Measurements from ENCODE around the gene MAN2A2. TPM values are rescaled to one million over a fixed set of nuclear protein-coding genes. Genes with fewer than 3 reads are reported as not detected.
"Not testable (repeated sequence)": the region's sequence is repeated elsewhere in the genome, so short reads cannot be mapped to it uniquely, and the experiment has no call there.

The MAN2A2 gene
- total RNA-seq, 2 experiments from 2014 or later = 139 to 141 TPM

- intact Hi-C loops (cut with micrococcal nuclease) = loop anchor here (1.0 to 2.0 kb wide), 6 partner anchors 10 to 187 kb away; partner anchors contain the start of genes BLM and MAN2A2
- H3K27ac Mint-ChIP-seq = peak overlapping the region; percentile 99
Measured at GRCh38 chr15:90873488-90873997, 29.6 kb upstream of the MAN2A2 start.

GRCh38 chr15:90873998-90874605, 29.0 kb upstream of the MAN2A2 start:
- intact Hi-C loops (cut with micrococcal nuclease) = loop anchor here (1.0 to 2.0 kb wide), 6 partner anchors 9 to 188 kb away; partner anchors contain the start of genes BLM and MAN2A2
- H3K4me1 Mint-ChIP-seq (ENCODE audit: low read depth) = peaks cover 39% of the 10 kb centered on the region
- H3K9me3 Mint-ChIP-seq = no peaks in the 10 kb centered on the region
- peak overlapping the region; percentile 94 for H3K4me3 Mint-ChIP-seq
- CTCF ChIA-PET = interaction anchor here (0.8 to 2.1 kb wide), 4 partner anchors 12 to 56 kb away, joined by 3 to 13 read pairs (median 4); no protein-coding TSS in a partner anchor
- DNase-seq = peak; percentile 31
- H3K36me3 Mint-ChIP-seq (ENCODE audit: low read depth) = peaks cover 78% of the 10 kb centered on the region
- H3K27me3 Mint-ChIP-seq (ENCODE audit: low read depth) = no peaks in the 10 kb centered on the region
- H3K27ac Mint-ChIP-seq = peak overlapping the region; percentile 99

More at GRCh38 chr15:90873488-90873997, 29.6 kb upstream of the MAN2A2 start:
- Mint-ChIP-seq H3K36me3 (ENCODE audit: low read depth) (peaks cover 78% of the 10 kb centered on the region), H3K27me3 (ENCODE audit: low read depth) (no peaks in the 10 kb centered on the region), H3K4me1 (ENCODE audit: low read depth) (peaks cover 44% of the 10 kb centered on the region), H3K4me3 (peak overlapping the region; percentile 94), H3K9me3 (no peaks in the 10 kb centered on the region)
- DNase-seq = no peak
- CTCF ChIA-PET = interaction anchor here (0.6 to 2.1 kb wide), 5 partner anchors 12 to 55 kb away, joined by 3 to 13 read pairs (median 3); no protein-coding TSS in a partner anchor

DNA sequence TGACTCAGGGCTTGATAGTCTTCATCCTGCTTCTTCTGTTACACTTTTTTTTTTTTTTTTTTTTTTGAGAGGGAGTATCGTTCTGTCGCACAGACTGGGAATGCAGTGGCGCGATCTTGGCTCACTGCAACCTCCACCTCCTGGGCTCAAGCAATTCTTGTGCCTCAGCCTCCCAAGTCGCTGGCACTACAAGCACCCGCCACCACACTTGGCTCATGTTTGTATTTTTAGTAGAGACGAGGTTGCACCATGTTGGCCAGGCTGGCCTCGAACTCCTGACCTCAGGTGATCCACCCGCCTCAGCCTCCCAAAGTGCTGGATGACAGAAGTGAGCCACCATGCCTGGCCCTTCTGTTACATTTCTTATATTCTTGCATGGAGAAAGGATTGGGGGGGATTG, 28.1 kb upstream of the MAN2A2 start:
- H3K9me3 Mint-ChIP-seq; intact Hi-C loops (cut with micrococcal nuclease); DNase-seq; H3K27me3 Mint-ChIP-seq (ENCODE audit: low read depth); CTCF ChIA-PET: not testable (repeated sequence)
- Mint-ChIP-seq H3K27ac (peak overlapping the region; percentile 80), H3K4me3 (peak overlapping the region; percentile 48), H3K36me3 (ENCODE audit: low read depth) (peaks cover 83% of the 10 kb centered on the region), H3K4me1 (ENCODE audit: low read depth) (peaks cover 31% of the 10 kb centered on the region)

DNA sequence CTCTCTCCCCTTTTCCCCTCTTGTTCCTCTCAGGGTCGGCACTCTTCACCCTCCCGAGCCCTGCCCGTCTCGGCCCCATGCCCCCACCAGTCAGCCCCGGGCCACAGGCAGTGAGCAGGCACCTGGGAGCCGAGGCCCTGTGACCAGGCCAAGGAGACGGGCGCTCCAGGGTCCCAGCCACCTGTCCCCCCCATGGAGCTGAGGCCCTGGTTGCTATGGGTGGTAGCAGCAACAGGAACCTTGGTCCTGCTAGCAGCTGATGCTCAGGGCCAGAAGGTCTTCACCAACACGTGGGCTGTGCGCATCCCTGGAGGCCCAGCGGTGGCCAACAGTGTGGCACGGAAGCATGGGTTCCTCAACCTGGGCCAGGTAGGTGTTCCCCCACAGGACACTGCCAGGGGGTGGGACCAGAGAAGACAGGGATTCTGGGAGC, 27.5 kb upstream of the MAN2A2 start:
- intact Hi-C loops (cut with micrococcal nuclease) = no loop called here
- Mint-ChIP-seq H3K4me1 (ENCODE audit: low read depth) (peaks cover 26% of the 10 kb centered on the region), H3K4me3 (no peak overlapping the region), H3K27ac (peak overlapping the region; percentile 80), H3K27me3 (ENCODE audit: low read depth) (no peaks in the 10 kb centered on the region), H3K9me3 (no peaks in the 10 kb centered on the region), H3K36me3 (ENCODE audit: low read depth) (peaks cover 81% of the 10 kb centered on the region)
- no peak for DNase-seq
- CTCF ChIA-PET = no interaction called here

- CTCF ChIA-PET = no interaction called here
- intact Hi-C loops (cut with micrococcal nuclease) = no loop called here
- peaks cover 80% of the 10 kb centered on the region for H3K36me3 Mint-ChIP-seq (ENCODE audit: low read depth)
- no peaks in the 10 kb centered on the region for H3K27me3 Mint-ChIP-seq (ENCODE audit: low read depth)
- no peak overlapping the region for H3K4me3 Mint-ChIP-seq
- peaks cover 26% of the 10 kb centered on the region for H3K4me1 Mint-ChIP-seq (ENCODE audit: low read depth)
- H3K9me3 Mint-ChIP-seq = no peaks in the 10 kb centered on the region
- no peak for DNase-seq
- peak overlapping the region; percentile 80 for H3K27ac Mint-ChIP-seq
Measured at GRCh38 chr15:90876046-90876445, 27.1 kb upstream of the MAN2A2 start.

DNA sequence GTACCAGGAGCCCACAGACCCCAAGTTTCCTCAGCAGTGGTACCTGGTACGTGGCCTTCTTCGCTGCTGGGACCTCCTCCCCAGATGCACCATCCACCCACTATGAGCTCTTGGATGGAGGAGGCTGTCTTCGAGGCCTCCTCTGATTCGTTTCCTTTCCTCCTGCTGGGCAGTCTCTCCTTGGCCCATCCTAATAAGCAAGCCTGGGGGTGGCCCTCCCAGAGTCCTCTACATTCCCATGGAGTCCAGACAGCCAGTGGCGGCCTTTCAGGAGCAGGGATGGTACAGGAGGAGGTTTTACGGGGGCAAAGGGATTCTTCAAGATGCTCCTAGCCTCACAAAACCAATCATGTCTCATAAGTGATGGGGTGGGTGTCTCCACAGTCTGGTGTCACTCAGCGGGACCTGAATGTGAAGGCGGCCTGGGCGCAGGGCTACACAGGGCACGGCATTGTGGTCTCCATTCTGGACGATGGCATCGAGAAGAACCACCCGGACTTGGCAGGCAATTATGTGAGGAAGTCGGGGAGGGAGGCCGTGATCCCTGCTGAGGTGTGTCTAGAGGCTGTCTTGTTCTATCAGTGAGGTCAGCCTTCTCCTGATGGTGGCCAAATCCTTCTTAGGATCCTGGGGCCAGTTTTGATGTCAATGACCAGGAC, 26.5 kb upstream of the MAN2A2 start:
- Mint-ChIP-seq H3K9me3 (no peaks in the 10 kb centered on the region), H3K4me3 (no peak overlapping the region)
- CTCF ChIA-PET = no interaction called here

DNA sequence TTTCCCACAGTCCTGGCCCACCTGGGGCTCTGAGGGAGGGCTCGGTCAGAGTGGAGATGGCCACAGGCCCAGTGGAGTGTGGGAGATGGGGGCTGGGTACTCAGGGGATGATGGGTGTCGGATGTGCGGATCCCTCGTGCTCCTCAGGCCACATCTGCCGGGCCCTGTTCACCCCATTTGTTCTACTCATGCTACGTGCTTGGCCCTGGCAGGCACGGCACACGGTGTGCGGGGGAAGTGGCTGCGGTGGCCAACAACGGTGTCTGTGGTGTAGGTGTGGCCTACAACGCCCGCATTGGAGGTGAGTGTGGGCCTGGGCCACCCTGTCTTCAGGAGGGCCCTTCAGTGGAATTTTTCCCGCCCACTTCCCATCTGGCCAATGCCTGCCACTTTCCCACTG, 25.8 kb upstream of the MAN2A2 start:
- no peaks in the 10 kb centered on the region for H3K27me3 Mint-ChIP-seq (ENCODE audit: low read depth)
- peaks cover 26% of the 10 kb centered on the region for H3K4me1 Mint-ChIP-seq (ENCODE audit: low read depth)
- peak overlapping the region; percentile 80 for H3K27ac Mint-ChIP-seq
- peaks cover 82% of the 10 kb centered on the region for H3K36me3 Mint-ChIP-seq (ENCODE audit: low read depth)
- intact Hi-C loops (cut with micrococcal nuclease) = no loop called here
- no peak overlapping the region for H3K4me3 Mint-ChIP-seq
- DNase-seq = no peak
- H3K9me3 Mint-ChIP-seq = no peaks in the 10 kb centered on the region
- CTCF ChIA-PET = no interaction called here

More for the DNA sequence above, 26.5 kb upstream of the MAN2A2 start:
- intact Hi-C loops (cut with micrococcal nuclease) = no loop called here
- DNase-seq = no peak
- Mint-ChIP-seq H3K4me1 (ENCODE audit: low read depth) (peaks cover 26% of the 10 kb centered on the region), H3K27ac (peak overlapping the region; percentile 80), H3K36me3 (ENCODE audit: low read depth) (peaks cover 83% of the 10 kb centered on the region), H3K27me3 (ENCODE audit: low read depth) (no peaks in the 10 kb centered on the region)

DNA sequence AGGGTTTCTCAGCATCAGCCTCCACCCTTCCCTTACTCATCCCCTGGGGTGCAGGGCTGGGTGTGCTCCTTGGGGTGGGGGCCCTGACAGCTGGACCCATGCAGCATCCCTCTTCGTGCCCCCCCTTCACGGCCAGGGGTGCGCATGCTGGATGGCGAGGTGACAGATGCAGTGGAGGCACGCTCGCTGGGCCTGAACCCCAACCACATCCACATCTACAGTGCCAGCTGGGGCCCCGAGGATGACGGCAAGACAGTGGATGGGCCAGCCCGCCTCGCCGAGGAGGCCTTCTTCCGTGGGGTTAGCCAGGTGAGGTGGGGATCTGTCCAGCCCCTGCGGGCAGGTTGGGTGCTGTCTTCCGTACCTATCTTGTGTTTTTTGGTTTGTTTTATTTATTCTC, 25.1 kb upstream of the MAN2A2 start:
- peaks cover 26% of the 10 kb centered on the region for H3K4me1 Mint-ChIP-seq (ENCODE audit: low read depth)
- CTCF ChIA-PET = no interaction called here
- intact Hi-C loops (cut with micrococcal nuclease) = no loop called here
- peak overlapping the region; percentile 30 for H3K4me3 Mint-ChIP-seq
- peak overlapping the region; percentile 80 for H3K27ac Mint-ChIP-seq
- H3K36me3 Mint-ChIP-seq (ENCODE audit: low read depth) = peaks cover 77% of the 10 kb centered on the region
- H3K9me3 Mint-ChIP-seq = no peaks in the 10 kb centered on the region
- no peaks in the 10 kb centered on the region for H3K27me3 Mint-ChIP-seq (ENCODE audit: low read depth)
- no peak for DNase-seq

DNA sequence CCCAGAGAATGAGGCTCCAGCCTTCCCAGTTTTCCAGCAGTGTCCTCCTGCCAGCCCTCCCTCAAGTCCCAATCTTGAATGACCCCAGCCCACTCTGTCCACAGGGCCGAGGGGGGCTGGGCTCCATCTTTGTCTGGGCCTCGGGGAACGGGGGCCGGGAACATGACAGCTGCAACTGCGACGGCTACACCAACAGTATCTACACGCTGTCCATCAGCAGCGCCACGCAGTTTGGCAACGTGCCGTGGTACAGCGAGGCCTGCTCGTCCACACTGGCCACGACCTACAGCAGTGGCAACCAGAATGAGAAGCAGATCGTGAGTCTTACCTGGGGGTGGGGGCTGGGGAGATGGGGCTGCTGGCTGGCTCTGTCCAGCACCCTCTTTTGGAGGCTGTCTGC, 24.4 kb upstream of the MAN2A2 start:
- Mint-ChIP-seq H3K27ac (no peak overlapping the region), H3K4me3 (no peak overlapping the region), H3K9me3 (no peaks in the 10 kb centered on the region), H3K4me1 (ENCODE audit: low read depth) (peaks cover 29% of the 10 kb centered on the region), H3K27me3 (ENCODE audit: low read depth) (no peaks in the 10 kb centered on the region), H3K36me3 (ENCODE audit: low read depth) (peaks cover 71% of the 10 kb centered on the region)
- intact Hi-C loops (cut with micrococcal nuclease) = no loop called here
- no peak for DNase-seq
- CTCF ChIA-PET = no interaction called here

DNA sequence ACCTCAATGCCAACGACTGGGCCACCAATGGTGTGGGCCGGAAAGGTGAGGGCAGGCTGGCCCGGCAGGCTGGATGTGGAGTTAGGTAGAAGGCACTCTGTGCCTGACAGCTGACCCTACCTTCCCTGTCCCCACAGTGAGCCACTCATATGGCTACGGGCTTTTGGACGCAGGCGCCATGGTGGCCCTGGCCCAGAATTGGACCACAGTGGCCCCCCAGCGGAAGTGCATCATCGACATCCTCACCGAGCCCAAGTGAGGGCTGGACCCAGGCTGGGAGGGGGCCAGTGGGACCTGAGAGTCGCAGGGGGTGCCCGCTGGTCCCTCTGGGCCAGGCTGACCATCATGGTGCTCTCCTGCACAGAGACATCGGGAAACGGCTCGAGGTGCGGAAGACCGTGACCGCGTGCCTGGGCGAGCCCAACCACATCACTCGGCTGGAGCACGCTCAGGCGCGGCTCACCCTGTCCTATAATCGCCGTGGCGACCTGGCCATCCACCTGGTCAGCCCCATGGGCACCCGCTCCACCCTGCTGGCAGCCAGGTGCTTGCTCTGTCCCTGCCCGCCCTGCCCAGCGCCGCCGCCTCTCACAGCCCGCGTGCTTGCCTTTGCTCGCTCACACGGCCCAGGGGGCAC, 23.3 kb upstream of the MAN2A2 start:
- Mint-ChIP-seq H3K9me3 (no peaks in the 10 kb centered on the region), H3K4me3 (no peak overlapping the region), H3K4me1 (ENCODE audit: low read depth) (peaks cover 24% of the 10 kb centered on the region), H3K27ac (peak overlapping the region; percentile 36), H3K27me3 (ENCODE audit: low read depth) (peaks cover under 1% of the 10 kb centered on the region), H3K36me3 (ENCODE audit: low read depth) (peaks cover 60% of the 10 kb centered on the region)
- DNase-seq = no peak
- intact Hi-C loops (cut with micrococcal nuclease) = no loop called here
- CTCF ChIA-PET = no interaction called here

DNA sequence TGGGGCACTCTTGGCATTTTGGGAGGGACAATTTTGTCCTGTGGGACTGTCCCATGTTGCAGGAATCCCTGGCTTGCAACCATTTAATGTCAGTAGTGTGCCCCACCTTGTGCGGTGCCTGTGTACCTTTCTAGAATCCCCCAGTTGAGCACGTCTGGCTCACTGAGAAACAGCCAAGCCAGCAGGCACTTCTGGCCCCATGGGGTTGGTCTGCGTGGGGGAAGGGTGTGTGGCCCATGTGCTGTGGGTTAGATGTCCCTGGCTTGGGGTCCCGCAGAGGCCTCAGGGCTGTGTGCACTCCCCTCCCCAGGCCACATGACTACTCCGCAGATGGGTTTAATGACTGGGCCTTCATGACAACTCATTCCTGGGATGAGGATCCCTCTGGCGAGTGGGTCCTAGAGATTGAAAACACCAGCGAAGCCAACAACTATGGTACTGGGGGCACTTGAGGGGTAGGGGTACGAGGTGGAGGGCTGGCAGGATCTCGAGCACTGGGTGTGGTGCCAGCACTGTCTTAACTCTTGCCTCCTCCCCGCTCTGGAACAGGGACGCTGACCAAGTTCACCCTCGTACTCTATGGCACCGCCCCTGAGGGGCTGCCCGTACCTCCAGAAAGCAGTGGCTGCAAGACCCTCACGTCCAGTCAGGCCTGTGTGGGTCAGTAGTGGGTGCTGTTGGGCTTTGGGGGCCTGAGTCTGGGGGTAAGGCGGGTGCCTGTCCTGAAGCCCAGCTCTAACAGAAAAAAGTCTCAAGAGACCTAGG, 22.5 kb upstream of the MAN2A2 start:
- H3K4me1 Mint-ChIP-seq (ENCODE audit: low read depth) = peaks cover 27% of the 10 kb centered on the region
- no peak overlapping the region for H3K4me3 Mint-ChIP-seq

More for the DNA sequence above, 22.5 kb upstream of the MAN2A2 start:
- CTCF ChIA-PET = no interaction called here
- H3K36me3 Mint-ChIP-seq (ENCODE audit: low read depth) = peaks cover 54% of the 10 kb centered on the region
- H3K27me3 Mint-ChIP-seq (ENCODE audit: low read depth) = peaks cover 3% of the 10 kb centered on the region
- DNase-seq = no peak
- peak overlapping the region; percentile 30 for H3K27ac Mint-ChIP-seq
- H3K9me3 Mint-ChIP-seq = no peaks in the 10 kb centered on the region
- intact Hi-C loops (cut with micrococcal nuclease) = no loop called here

All from activated naive CD4-positive, alpha-beta T cell treated with anti-CD3 and anti-CD28 coated beads for 36 hours (primary cell).